SU-DHL-6 (cell line): ENCODE measurements around the gene DNMT3A.

Source experiments
- H2AFZ ChIP-seq: fragments of 200-600 bp; sonication (generic); 2 replicates; pipeline ENCODE4 v1.6.1; 2014; ENCODE audit warnings: low read depth, mild to moderate bottlenecking, moderate library complexity, mixed read lengths, antibody characterized with exemption, low read length; ENCODE audit not compliant: severe bottlenecking
- H3F3A ChIP-seq: fragments of 200-600 bp; shearing (Covaris generic); 2 replicates; pipeline ENCODE4 v1.6.0; 2016; ENCODE audit warnings: antibody characterized with exemption, mild to moderate bottlenecking; ENCODE audit not compliant: insufficient read depth
- H3K27ac ChIP-seq: fragments of 200-600 bp; sonication (generic); 2 replicates; pipeline ENCODE4 v1.5.1; 2016; ENCODE audit warnings: low read depth, mild to moderate bottlenecking, low read length, moderate library complexity, mixed read lengths
- H3K27me3 ChIP-seq: fragments of 200-600 bp; sonication (generic), shearing (Covaris generic); 2 replicates; pipeline ENCODE4 v1.6.0; 2014; ENCODE audit warnings: mild to moderate bottlenecking, low read length
- H3K36me3 ChIP-seq: fragments of 200-600 bp; sonication (generic); 2 replicates; pipeline ENCODE4 v1.6.1; 2014; ENCODE audit warnings: mild to moderate bottlenecking, low read length, mixed read lengths
- H3K4me2 ChIP-seq: fragments of 300-600, 200-600 bp; shearing (Covaris generic), sonication (generic); 2 replicates; pipeline ENCODE4 v1.6.0; 2014; ENCODE audit warnings: low read length, low read depth, mild to moderate bottlenecking; ENCODE audit not compliant: poor library complexity, severe bottlenecking
- H3K4me3 ChIP-seq: fragments of 200-600 bp; sonication (generic); 2 replicates; pipeline ENCODE4 v1.5.1; 2014; ENCODE audit warnings: antibody characterized with exemption, low read length, mild to moderate bottlenecking, mixed read lengths; ENCODE audit not compliant: insufficient read depth, poor library complexity, severe bottlenecking
- H3K79me2 ChIP-seq: fragments of 200-600 bp; sonication (generic); 2 replicates; pipeline ENCODE4 v1.6.1; 2014; ENCODE audit warnings: mild to moderate bottlenecking, low read length, moderate library complexity; ENCODE audit not compliant: insufficient read depth
- H3K9ac ChIP-seq: fragments of 200-600 bp; sonication (generic); 2 replicates; pipeline ENCODE4 v1.7.0; 2014; ENCODE audit warnings: mild to moderate bottlenecking, low read length
- H3K9me2 ChIP-seq: fragments of 200-600 bp; sonication (generic); replicated peaks from 2 replicates; pipeline ENCODE4 v1.6.1; 2014; ENCODE audit warnings: low read length; ENCODE audit not compliant: insufficient read depth
- H3K9me3 ChIP-seq: fragments of 200-600 bp; sonication (generic); 2 replicates; pipeline ENCODE4 v1.6.1; 2014; ENCODE audit warnings: low read length, mixed read lengths; ENCODE audit not compliant: insufficient read depth
- H4K20me1 ChIP-seq: fragments of 200-600 bp; sonication (generic); 2 replicates; pipeline ENCODE4 v1.6.1; 2014; ENCODE audit warnings: low read depth, mild to moderate bottlenecking, antibody characterized with exemption, low read length, moderate library complexity, mixed read lengths
- EZH2phosphoT487 ChIP-seq: fragments of 200-600 bp; sonication (generic), shearing (Covaris generic); conservative IDR thresholded peaks from 2 replicates; pipeline ENCODE4 v1.6.1; 2018; ENCODE audit warnings: mild to moderate bottlenecking, antibody characterized with exemption, low read length, moderate library complexity, mixed read lengths
- TF ChIP-seq, protein P1 (sequence below): fragments of 200-600 bp; sonication (generic); IDR thresholded peaks from one replicate; pipeline ENCODE4 v1.5.1; 2017; ENCODE audit warnings: antibody characterized with exemption, mild to moderate bottlenecking, low read length, moderate library complexity; ENCODE audit not compliant: insufficient read depth, poor library complexity, severe bottlenecking

Gene DNMT3A

DNA sequence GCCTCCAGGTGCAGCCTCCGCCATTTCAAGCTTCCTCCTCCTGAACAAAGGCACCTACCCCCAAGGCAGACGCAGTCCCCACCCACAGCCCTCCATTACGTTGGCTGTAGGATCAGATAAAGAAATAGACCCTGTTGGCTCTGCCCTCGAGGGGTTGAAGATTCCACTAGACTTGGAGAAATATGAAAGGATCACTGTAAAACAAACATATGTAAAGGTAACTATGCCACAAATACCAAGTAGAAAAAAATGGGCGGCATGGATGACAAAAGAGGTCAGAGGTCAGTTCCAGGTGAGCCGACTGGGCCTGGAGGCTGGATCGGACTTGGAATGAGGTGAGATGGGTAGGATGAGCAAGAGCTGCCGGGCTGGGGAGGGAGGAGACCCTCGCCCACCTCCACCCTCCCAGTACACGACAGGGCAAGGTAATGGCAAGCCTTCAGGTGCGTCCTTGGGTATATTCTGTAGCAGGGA is 88.5 kb downstream of the DNMT3A start:
- Histone ChIP-seq H3K4me3 (no peak overlapping the region), H3K27me3 (no peaks in the 10 kb centered on the region), H3K9me2 (no peaks in the 10 kb centered on the region), H3K36me3 (no peaks in the 10 kb centered on the region), H3F3A (no peaks in the 10 kb centered on the region), H3K9ac (no peak overlapping the region), H4K20me1 (no peaks in the 10 kb centered on the region), H3K4me2 (no peak overlapping the region), H3K79me2 (no peaks in the 10 kb centered on the region), H3K27ac (no peak overlapping the region), H3K9me3 (no peaks in the 10 kb centered on the region), H2AFZ (no peak overlapping the region)
- no peak for TF ChIP-seq EZH2phosphoT487
- TF ChIP-seq, protein P1, sequence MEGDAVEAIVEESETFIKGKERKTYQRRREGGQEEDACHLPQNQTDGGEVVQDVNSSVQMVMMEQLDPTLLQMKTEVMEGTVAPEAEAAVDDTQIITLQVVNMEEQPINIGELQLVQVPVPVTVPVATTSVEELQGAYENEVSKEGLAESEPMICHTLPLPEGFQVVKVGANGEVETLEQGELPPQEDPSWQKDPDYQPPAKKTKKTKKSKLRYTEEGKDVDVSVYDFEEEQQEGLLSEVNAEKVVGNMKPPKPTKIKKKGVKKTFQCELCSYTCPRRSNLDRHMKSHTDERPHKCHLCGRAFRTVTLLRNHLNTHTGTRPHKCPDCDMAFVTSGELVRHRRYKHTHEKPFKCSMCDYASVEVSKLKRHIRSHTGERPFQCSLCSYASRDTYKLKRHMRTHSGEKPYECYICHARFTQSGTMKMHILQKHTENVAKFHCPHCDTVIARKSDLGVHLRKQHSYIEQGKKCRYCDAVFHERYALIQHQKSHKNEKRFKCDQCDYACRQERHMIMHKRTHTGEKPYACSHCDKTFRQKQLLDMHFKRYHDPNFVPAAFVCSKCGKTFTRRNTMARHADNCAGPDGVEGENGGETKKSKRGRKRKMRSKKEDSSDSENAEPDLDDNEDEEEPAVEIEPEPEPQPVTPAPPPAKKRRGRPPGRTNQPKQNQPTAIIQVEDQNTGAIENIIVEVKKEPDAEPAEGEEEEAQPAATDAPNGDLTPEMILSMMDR, result no peak

DNA sequence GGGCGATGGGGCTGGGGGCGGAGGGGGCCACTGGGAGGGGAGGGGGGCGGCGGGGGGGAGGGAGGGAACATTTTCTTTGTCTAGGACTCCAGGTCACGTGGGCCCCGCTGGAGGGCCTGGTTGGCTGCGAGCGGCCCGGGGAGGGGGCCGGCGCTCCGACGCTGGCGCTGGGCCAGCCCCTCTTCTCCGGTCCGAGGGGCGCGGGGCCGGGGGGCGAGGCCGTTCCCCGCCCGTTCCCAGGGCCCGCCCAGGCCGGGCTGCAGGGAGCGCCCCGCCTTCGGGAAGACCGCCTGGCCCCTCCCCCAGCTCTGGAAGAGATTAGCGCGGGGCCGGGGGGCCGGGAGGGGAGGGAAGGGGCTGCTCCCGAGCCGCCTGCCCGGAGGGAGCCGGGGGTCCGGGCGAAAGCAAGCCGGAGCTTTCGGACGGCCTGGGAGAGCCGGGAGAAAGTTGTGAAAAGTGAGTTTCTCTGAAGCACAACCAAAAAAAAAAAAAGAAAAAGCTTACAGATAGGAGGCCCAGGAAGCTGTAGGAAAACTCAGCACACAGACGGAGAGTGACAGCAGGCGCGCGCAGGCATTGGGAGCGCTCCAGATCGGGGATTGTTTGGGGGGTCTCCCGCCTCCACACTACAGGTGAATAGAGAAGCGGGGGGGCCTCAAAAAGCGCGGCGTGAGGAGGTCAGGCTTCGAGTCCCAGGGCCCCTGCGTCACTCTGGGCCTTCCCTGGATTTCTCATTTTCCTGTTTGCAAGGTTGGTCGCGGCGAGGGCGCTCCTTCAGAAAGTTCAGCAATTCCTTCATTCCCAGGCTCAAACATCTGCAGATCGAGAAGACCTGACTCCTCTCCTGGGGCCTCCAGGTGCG is 89.2 kb downstream of the DNMT3A start:
- peak overlapping the region; percentile 22 for H3K4me3 ChIP-seq
- H3K9me3 ChIP-seq, result no peaks in the 10 kb centered on the region
- H3K9me2 ChIP-seq, result no peaks in the 10 kb centered on the region
- H3K36me3 ChIP-seq, result no peaks in the 10 kb centered on the region
- no peaks in the 10 kb centered on the region for H3K79me2 ChIP-seq
- H3K27me3 ChIP-seq, result no peaks in the 10 kb centered on the region
- no peaks in the 10 kb centered on the region for H4K20me1 ChIP-seq
- TF ChIP-seq EZH2phosphoT487, result no peak
- TF ChIP-seq, protein P1, result no peak
- H3K4me2 ChIP-seq, result peak overlapping the region; percentile 2
- no peaks in the 10 kb centered on the region for H3F3A ChIP-seq
- H3K9ac ChIP-seq, result no peak overlapping the region
- H2AFZ ChIP-seq, result no peak overlapping the region
- no peak overlapping the region for H3K27ac ChIP-seq

DNA sequence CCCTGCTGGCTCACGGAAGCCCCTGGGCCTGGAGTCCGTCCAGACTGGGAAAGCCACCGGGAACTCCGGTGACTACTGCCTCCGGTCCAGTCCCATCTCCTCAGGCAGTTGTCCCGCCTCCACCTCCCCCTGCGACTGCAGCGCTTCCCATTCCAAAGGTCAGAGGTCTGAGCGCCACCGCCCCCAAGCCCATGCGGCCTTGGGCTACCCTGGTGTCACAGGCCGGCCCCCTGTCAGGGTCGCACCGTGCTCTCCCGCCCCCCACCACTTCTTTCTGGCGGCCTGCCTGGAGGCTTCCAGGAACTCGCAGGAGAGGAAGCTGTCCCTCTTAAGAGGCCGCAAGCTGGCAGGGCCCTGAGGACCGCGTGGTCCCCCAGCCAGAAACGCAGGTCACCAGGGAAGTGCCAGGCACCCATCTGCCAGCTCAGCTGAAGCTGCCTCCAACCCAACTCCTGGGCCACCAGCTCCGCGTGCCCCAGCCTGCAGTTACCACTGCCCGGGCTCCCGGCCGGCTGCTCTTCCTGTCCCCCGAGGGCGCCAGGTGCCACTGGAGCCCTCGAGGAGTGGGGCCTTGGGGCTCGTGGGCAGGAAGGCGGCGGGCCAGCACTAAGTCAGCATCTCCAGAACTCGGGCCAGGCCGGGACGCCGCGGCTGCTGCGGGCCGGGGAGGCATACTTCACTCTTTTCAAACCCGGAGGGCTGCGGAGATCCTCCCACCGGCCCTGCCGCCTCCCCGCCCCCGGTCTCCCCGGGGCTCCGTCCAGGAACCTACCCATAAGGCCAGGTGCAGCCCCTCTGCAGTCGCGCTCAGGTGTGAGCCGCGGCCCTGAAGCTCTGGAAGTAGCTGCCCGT is 90.1 kb downstream of the DNMT3A start:
- H3K27ac ChIP-seq, result no peak overlapping the region
- peak overlapping the region; percentile 6 for H2AFZ ChIP-seq
- no peaks in the 10 kb centered on the region for H3K9me3 ChIP-seq
- TF ChIP-seq, protein P1, result no peak
- TF ChIP-seq EZH2phosphoT487, result no peak
- no peaks in the 10 kb centered on the region for H3K36me3 ChIP-seq
- no peak overlapping the region for H3K4me3 ChIP-seq
- no peaks in the 10 kb centered on the region for H4K20me1 ChIP-seq
- H3K9me2 ChIP-seq, result no peaks in the 10 kb centered on the region
- no peaks in the 10 kb centered on the region for H3K79me2 ChIP-seq
- peak overlapping the region; percentile 8 for H3K4me2 ChIP-seq
- no peaks in the 10 kb centered on the region for H3K27me3 ChIP-seq
- H3K9ac ChIP-seq, result 0 out of 2 replicates have a peak overlapping the region, but pooled peaks have one; percentile 7
- H3F3A ChIP-seq, result no peaks in the 10 kb centered on the region
